Erythroblast (primary cell): ENCODE results near the gene GPHN.
"Not testable (repeated sequence)": the region's sequence is repeated elsewhere in the genome, so short reads cannot be mapped to it uniquely, and the experiment has no call there.

Experiments used
- GATA1 ChIP-seq: IDR thresholded peaks from 2 replicates; pipeline ENCODE4 v1.6.1; 2011; ENCODE audit warnings: low read depth, mild to moderate bottlenecking, control low read depth, low read length, moderate library complexity
- POLR2A ChIP-seq: IDR thresholded peaks from 2 replicates; pipeline ENCODE4 v1.6.1; 2011; ENCODE audit warnings: mild to moderate bottlenecking, low read length

- not testable (repeated sequence) for TF ChIP-seq POLR2A, GATA1
Observed at GRCh38 chr14:66587753-66588152, 79.8 kb downstream of the GPHN start.
